ENCODE measurements around the gene CRMP1. TPM values are rescaled to one million over a fixed set of nuclear protein-coding genes. Genes with fewer than 3 reads are reported as not detected.

Gene CRMP1
- total RNA-seq, 2 donors from 2014 or later, result 1.3 to 1.6 TPM

GRCh38 chr4:5908876-5909427 lies 16.1 kb upstream of the CRMP1 start:
- no peaks in the 10 kb centered on the region for H3K4me1 ChIP-seq
- H3K27me3 ChIP-seq, result no peaks in the 10 kb centered on the region
- H3K36me3 ChIP-seq (replicated peaks in 1 of 2; ENCODE audit: insufficient read depth in 1 of 2, low read depth in 2 of 2), result no peaks in the 10 kb centered on the region
- no peak overlapping the region for H3K4me3 ChIP-seq
- intact Hi-C loops (cut with DNase I), result no loop called here
- WGBS, 2 donors, result 38 to 49% methylated on average over 3 of the region's 3 CpGs
- H3K27ac ChIP-seq, result no peak overlapping the region
- H3K9me3 ChIP-seq, result peaks cover 0 to 8% (median 0%) of the 10 kb centered on the region in 3 donors
- no peak for DNase-seq
- TF ChIP-seq CTCF (IDR thresholded peaks at IDR 0.05), result no peak
- no peak for TF ChIP-seq POLR2A (IDR thresholded peaks at IDR 0.05)
- peak; percentile 38 for ATAC-seq

DNA sequence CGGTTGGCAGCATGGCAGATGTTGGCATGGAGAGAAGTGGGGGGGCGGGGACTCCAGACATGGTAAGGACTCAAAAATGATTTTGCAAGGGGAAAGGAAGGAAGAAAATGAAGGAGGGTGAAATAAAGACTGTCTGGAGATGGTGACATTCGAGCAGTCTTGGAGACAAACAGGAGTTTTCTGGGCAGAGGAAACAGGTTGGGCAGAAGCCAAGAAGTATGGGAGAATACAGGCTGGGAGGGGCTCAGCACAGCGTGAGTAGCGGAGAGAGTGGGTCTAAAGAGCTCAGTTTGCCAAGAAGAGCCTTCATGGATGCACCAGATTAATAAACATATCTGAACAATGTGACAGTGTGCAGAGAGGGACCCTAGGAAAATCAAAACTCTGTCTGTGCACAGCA lies 13.3 kb upstream of the CRMP1 start:
- 16 to 18% methylated on average over 5 of the region's 5 CpGs for WGBS, 2 donors
- ATAC-seq (no peak), DNase-seq (no peak)
- no peaks in the 10 kb centered on the region for H3K27me3 ChIP-seq
- no peak overlapping the region for H3K27ac ChIP-seq
- no peaks in the 10 kb centered on the region for H3K36me3 ChIP-seq (replicated peaks in 1 of 2; ENCODE audit: insufficient read depth in 1 of 2, low read depth in 2 of 2)
- H3K4me3 ChIP-seq, result no peak overlapping the region
- H3K4me1 ChIP-seq, result no peaks in the 10 kb centered on the region
- TF ChIP-seq POLR2A (IDR thresholded peaks at IDR 0.05) (no peak), CTCF (IDR thresholded peaks at IDR 0.05) (no peak)
- peaks cover 0 to 8% (median 0%) of the 10 kb centered on the region in 3 donors for H3K9me3 ChIP-seq
- intact Hi-C loops (cut with DNase I), result no loop called here

- intact Hi-C loops (cut with DNase I), result no loop called here
- H3K36me3 ChIP-seq (replicated peaks in 1 of 2; ENCODE audit: insufficient read depth in 1 of 2, low read depth in 2 of 2), result no peaks in the 10 kb centered on the region
- DNase-seq, result no peak
- no peaks in the 10 kb centered on the region for H3K27me3 ChIP-seq
- no peak overlapping the region for H3K27ac ChIP-seq
- H3K9me3 ChIP-seq, result peaks cover 0 to 8% (median 0%) of the 10 kb centered on the region in 3 donors
- TF ChIP-seq CTCF (IDR thresholded peaks at IDR 0.05) (no peak), POLR2A (IDR thresholded peaks at IDR 0.05) (no peak)
- H3K4me3 ChIP-seq, result no peak overlapping the region
- WGBS, 2 donors, result 2 to 6% methylated on average over 8 of the region's 8 CpGs
- no peaks in the 10 kb centered on the region for H3K4me1 ChIP-seq
- no peak for ATAC-seq
These were observed 12.8 kb upstream of the CRMP1 start for GRCh38 chr4:5905714-5906113.

DNA sequence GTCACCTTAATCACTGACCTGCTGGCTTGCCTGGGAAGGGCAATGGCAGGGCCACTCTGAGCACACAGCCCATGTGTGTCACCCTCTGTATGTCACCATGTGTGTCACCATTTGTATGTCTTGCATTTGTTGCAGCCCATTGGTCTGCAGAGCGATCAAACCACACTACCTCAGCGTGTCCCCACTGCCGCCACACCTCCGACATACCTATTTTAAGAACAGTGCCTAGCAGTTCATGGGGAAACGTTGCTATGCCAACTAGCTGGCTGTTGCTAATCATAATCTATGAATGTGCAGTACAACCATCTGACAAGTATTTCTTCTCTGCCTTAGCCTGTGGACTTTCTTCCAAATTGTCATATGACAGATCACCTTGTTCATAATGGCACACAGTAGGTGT lies 8.0 kb upstream of the CRMP1 start:
- H3K27ac ChIP-seq, result no peak overlapping the region
- TF ChIP-seq CTCF (IDR thresholded peaks at IDR 0.05), result no peak
- TF ChIP-seq POLR2A (IDR thresholded peaks at IDR 0.05), result no peak
- no peaks in the 10 kb centered on the region for H3K4me1 ChIP-seq
- no peaks in the 10 kb centered on the region for H3K27me3 ChIP-seq
- no peaks in the 10 kb centered on the region for H3K36me3 ChIP-seq (replicated peaks in 1 of 2; ENCODE audit: insufficient read depth in 1 of 2, low read depth in 2 of 2)
- ATAC-seq, result no peak
- peak in 1 of 4 donors; percentile 23 for DNase-seq
- 72 to 73% methylated on average over 5 of the region's 5 CpGs for WGBS, 2 donors
- H3K4me3 ChIP-seq, result no peak overlapping the region
- H3K9me3 ChIP-seq, result no peaks in the 10 kb centered on the region
- intact Hi-C loops (cut with DNase I), result no loop called here

- ATAC-seq (no peak), DNase-seq (no peak)
- Histone ChIP-seq H3K27me3 (no peaks in the 10 kb centered on the region), H3K36me3 (replicated peaks in 1 of 2; ENCODE audit: insufficient read depth in 1 of 2, low read depth in 2 of 2) (no peaks in the 10 kb centered on the region), H3K4me3 (no peak overlapping the region), H3K27ac (no peak overlapping the region), H3K4me1 (no peaks in the 10 kb centered on the region), H3K9me3 (no peaks in the 10 kb centered on the region)
- TF ChIP-seq CTCF (IDR thresholded peaks at IDR 0.05) (no peak), POLR2A (IDR thresholded peaks at IDR 0.05) (no peak)
- intact Hi-C loops (cut with DNase I), result no loop called here
- 26 to 40% methylated on average over 5 of the region's 5 CpGs for WGBS, 2 donors
These were observed 7.0 kb upstream of the CRMP1 start for GRCh38 chr4:5899881-5900280.

All from body of pancreas (tissue), 4 donors.